Measurements from ENCODE around the gene SH3TC1. TPM values are rescaled to one million over a fixed set of nuclear protein-coding genes. Genes with fewer than 3 reads are reported as not detected.

SH3TC1 gene
- total RNA-seq, 1 donor from 2014 or later = 32.1 TPM

DNA sequence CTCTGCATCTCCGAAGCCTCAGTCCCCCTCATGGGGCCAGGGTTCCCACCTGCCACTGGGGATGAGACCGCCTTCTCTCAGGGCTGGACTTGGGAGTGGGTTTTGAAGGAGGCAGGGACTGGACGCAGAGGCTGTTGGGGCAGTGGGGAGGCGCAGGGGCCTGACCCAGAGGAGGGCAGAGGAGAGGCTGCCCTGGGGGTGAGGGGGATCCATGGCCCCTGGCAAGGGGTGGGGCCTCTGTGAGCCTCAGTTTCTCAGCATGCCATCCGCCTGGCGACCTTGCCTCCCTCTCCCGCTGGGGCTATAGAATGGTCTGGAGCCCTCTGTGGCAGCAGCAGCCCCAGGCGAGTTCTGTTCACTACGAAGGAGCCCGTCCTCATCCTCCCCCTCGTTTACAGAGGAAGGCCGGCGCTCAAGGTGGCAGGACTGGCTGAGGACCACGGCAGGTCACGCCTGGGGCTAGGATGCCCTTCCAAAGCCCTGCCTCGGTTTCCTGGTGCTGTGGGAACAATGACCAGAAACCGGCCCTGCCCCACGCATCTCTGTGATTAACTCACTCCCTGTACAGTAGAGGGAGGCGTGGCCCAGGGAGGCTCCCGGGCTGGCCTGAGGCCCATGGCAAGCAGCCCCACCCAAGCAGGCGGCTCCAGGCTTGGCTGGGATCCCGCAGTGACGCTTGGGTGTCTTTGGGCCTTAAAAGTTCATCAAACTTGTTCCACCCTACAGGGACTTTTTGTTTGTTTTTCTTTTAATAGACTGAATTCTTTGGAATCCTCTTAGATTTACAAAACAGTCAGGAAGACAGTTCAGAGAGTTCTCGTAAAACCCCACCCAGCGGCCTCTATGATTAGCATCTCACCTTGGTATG, 16.0 kb upstream of the SH3TC1 start:
- no peak for FAIRE-seq
- H3K36me3 ChIP-seq (ENCODE audit: control insufficient read depth, insufficient read depth, low read length) = no peaks in the 10 kb centered on the region
- H3K4me3 ChIP-seq (ENCODE audit: low read depth, low read length) = no peak overlapping the region
- no peaks in the 10 kb centered on the region for H3K27me3 ChIP-seq (ENCODE audit: control insufficient read depth, insufficient read depth, low read length)
- peak; percentile 96 for DNase-seq (ENCODE audit: low read depth)
- TF ChIP-seq, protein P1, sequence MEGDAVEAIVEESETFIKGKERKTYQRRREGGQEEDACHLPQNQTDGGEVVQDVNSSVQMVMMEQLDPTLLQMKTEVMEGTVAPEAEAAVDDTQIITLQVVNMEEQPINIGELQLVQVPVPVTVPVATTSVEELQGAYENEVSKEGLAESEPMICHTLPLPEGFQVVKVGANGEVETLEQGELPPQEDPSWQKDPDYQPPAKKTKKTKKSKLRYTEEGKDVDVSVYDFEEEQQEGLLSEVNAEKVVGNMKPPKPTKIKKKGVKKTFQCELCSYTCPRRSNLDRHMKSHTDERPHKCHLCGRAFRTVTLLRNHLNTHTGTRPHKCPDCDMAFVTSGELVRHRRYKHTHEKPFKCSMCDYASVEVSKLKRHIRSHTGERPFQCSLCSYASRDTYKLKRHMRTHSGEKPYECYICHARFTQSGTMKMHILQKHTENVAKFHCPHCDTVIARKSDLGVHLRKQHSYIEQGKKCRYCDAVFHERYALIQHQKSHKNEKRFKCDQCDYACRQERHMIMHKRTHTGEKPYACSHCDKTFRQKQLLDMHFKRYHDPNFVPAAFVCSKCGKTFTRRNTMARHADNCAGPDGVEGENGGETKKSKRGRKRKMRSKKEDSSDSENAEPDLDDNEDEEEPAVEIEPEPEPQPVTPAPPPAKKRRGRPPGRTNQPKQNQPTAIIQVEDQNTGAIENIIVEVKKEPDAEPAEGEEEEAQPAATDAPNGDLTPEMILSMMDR (IDR thresholded peaks at IDR 0.05; ENCODE audit: insufficient read depth, low read length, severe bottlenecking) = no peak

DNA sequence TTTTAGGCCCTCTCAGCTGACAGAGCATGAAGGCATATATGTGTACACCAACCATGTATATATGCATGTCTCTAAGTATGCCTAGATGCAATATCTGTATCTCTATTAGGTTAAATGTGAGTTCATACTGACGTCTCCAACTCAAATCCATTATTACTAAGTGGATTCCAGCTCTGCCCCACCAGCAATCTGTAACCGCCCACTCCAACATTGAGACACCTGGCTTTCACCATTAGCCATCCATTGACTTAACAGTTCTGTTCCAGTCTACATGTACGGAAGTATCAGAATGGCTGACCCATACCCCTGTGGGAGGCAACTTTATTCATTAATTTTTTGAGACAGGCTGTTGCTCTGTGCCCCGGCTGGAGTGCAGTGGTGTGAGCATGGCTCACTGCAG, 15.0 kb upstream of the SH3TC1 start:
- Histone ChIP-seq H3K27me3 (ENCODE audit: control insufficient read depth, insufficient read depth, low read length) (no peaks in the 10 kb centered on the region), H3K4me3 (ENCODE audit: low read depth, low read length) (no peak overlapping the region), H3K36me3 (ENCODE audit: control insufficient read depth, insufficient read depth, low read length) (no peaks in the 10 kb centered on the region)
- TF ChIP-seq, protein P1 (IDR thresholded peaks at IDR 0.05; ENCODE audit: insufficient read depth, low read length, severe bottlenecking) = no peak
- FAIRE-seq = no peak
- no peak for DNase-seq (ENCODE audit: low read depth)

DNA sequence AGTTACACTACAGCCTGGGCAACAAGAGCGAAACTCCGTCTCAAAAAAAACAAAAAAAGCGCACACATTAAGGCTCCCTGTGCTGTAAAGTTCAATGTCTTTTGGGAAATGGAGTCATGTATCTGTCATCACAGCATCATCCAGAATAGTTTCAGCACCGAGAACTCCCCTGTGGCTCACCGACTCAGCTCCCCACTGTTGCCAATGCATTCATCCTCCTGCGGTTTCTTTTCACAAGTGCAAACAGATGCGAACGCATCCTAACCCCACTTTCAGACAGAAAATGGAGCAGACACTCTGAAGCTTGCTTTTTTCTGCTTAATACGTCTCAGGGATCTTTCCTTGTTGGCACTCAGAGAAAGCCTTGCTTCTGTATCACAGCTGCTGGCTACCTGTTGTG, 13.8 kb upstream of the SH3TC1 start:
- FAIRE-seq (peak; percentile 90), DNase-seq (ENCODE audit: low read depth) (peak; percentile 92)
- Histone ChIP-seq H3K27me3 (ENCODE audit: control insufficient read depth, insufficient read depth, low read length) (no peaks in the 10 kb centered on the region), H3K4me3 (ENCODE audit: low read depth, low read length) (no peak overlapping the region), H3K36me3 (ENCODE audit: control insufficient read depth, insufficient read depth, low read length) (no peaks in the 10 kb centered on the region)
- TF ChIP-seq, protein P1 (IDR thresholded peaks at IDR 0.05; ENCODE audit: insufficient read depth, low read length, severe bottlenecking) = no peak

DNA sequence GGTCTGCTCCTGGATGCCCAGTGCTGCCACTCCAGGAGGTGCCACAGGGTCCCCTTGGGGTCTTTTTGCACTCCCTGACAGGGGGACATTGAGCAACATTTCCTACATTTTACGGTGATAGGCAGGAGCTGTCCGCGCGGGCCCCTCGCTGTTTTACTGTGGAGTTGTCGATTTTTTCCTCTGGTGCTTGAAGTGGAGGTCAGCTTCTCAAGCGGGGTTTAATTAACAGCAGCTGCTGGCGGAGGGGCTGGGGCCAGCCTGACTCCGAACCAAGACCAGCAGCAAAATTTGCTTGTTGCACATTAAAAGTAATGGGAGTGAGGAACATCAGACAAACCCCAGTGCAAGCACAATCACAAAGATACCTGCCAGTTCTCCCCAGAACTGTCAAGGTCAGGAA, 13.2 kb upstream of the SH3TC1 start:
- Histone ChIP-seq H3K27me3 (ENCODE audit: control insufficient read depth, insufficient read depth, low read length) (no peaks in the 10 kb centered on the region), H3K36me3 (ENCODE audit: control insufficient read depth, insufficient read depth, low read length) (no peaks in the 10 kb centered on the region), H3K4me3 (ENCODE audit: low read depth, low read length) (no peak overlapping the region)
- DNase-seq (ENCODE audit: low read depth) (no peak), FAIRE-seq (no peak)
- TF ChIP-seq, protein P1 (IDR thresholded peaks at IDR 0.05; ENCODE audit: insufficient read depth, low read length, severe bottlenecking) = no peak

DNA sequence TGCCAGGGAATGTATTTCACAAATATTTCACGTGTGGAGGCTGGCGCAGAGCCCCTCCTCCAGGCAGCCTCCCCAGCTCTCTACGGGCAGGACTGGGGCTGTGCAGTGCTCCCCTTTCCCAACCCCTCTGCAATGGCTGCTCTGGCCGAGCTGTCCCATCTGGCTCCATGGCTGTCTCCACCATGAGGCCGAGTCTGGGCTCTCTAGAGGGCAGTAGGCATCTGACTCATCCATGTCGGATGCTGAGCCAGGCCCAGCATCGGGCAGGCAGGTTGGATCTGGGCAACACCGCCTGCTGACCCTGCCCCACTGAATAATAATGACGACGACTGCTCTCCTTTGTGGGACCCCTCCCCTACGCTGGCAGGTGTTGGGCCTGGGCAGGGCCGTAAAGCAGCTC, 11.0 kb upstream of the SH3TC1 start:
- FAIRE-seq (peak; percentile 90), DNase-seq (ENCODE audit: low read depth) (peak; percentile 65)
- Histone ChIP-seq H3K4me3 (ENCODE audit: low read depth, low read length) (no peak overlapping the region), H3K36me3 (ENCODE audit: control insufficient read depth, insufficient read depth, low read length) (no peaks in the 10 kb centered on the region), H3K27me3 (ENCODE audit: control insufficient read depth, insufficient read depth, low read length) (no peaks in the 10 kb centered on the region)
- TF ChIP-seq, protein P1 (IDR thresholded peaks at IDR 0.05; ENCODE audit: insufficient read depth, low read length, severe bottlenecking) = no peak

Measured in bronchial epithelial cell (primary cell).